GM18867 (cell line): ENCODE data around the gene ZSCAN18.

ENCODE experiments used
- ATAC-seq: cut with Tn5 transposase; IDR thresholded peaks from one replicate; pipeline ENCODE4 v1.9.1; 2021; ENCODE audit warnings: mild to moderate bottlenecking, moderate library complexity; ENCODE audit not compliant: unreplicated experiment

The ZSCAN18 gene

DNA sequence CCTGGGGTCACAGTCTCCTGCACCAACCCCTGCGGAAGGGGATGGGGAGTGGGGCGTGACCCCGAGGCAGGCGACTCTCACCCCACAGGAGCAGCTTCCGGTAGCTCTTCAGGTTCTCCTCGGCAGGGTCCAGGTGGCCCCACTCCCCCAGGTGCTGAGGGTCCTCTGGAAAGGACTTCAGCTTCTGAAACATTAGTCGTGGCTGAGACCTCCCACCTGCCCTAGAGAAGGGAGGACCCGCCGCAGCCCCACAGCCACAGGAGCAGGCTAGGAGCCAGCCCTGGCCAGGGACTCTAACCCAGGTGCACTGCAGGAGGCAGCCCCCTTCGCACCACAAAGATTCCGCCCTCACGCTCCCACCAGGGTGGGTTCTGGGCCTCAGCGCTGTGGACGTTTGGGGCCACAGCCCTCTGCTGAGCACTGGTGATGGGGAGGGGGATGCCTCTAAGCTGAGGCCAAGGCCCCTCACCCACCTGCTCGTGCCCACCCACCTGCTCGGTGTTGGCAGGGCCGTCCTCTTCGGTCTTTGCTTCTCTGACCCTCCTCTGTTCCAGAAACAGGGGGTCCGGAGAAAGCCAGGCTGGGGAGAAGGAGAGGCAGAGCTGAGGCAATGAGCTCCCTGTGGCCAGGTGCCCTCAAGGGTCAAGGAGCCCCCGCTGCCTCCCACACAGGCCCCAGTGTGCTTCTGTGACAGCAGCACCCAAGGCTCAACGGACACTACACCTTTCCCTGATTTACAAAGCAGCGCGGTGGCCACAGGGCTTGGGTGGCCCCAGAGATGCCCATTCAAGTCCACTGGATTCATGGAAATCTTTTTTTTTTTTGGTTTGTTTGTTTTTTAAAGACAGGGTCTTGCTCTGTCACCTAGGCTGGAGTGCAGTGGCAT, 11.0 kb downstream of the ZSCAN18 start:
- no peak for ATAC-seq

DNA sequence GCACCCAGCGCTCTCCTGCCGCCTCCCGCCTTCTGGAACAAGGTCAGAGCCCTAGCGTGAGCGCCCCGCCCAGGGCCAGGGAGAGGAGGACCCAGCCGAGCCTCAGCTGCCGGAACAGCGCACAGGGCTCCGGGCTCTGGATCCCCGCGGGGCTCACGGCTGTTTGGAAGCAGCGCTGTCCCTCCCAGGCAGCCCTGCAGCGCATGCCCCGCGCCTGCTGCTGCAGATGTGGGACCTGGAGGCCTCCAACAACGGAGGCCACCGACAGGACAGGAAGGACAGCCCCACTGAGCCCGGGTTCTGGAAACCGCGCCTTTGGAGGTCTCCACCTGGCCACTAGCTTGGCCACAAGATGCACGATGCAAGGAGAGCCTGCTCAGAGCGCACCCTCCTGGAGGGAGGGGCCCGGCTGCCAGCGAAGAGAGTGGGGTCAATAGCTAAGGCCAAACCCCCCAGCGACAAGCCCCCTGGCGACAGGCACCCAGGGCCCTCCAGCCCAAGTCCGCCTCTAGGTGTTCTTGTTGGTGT, 12.6 kb downstream of the ZSCAN18 start:
- no peak for ATAC-seq

DNA sequence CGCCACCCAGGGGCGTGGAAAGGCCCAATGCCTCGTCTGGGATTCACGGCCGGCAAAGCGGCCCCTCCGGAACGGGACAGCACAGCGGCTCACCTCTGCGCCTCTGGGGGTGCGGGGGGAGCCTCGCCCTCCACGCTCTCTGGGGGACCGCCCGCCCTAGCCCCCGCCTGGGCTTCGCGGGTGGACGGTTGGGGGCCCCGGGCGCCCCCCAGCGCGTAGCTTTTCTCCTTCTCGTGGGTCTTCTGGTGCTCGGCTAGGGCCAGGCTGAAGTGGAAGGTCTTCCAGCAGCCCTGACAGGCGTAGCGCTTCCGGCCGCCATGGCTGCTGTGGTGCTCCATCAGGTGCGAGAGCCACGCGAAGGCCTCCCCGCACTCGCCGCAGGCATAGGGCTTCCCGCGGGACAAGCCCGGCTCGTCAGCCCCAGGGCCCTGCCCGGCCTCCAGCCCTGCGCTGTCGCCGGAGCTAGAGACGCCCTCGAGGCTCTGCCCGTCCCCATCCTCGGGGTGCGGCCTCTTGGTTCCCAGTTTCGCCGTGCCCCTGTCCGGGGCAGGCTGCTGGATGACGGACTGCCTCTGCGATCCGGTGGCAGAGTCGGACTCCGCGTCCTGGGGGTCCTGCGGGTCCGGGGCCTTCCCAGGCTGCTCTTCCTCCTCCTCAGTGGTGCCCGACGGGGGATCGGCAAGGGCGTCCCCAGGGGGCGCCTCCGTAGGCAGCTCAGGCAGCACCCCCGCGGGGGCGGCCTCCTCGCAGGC, 13.3 kb downstream of the ZSCAN18 start:
- ATAC-seq = no peak

DNA sequence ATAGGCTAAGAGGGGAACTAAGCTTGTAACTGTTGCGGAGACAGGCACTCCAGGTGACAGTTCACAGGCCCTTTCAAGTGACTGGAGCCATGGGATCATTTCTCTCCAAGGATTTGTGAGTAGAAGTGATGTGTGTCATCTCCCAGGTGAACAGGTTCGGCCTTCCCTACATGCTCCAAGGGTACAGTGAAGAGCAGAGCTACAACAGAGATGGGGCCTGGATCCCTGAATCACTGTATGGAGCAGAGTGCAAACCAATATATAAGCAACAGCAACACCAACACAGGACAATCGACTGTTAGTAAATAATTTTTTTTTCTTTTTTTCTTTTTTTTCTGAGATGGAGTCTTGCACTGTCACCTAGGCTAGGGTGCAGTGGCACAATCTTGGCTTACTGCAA, 15.0 kb downstream of the ZSCAN18 start:
- ATAC-seq = no peak

DNA sequence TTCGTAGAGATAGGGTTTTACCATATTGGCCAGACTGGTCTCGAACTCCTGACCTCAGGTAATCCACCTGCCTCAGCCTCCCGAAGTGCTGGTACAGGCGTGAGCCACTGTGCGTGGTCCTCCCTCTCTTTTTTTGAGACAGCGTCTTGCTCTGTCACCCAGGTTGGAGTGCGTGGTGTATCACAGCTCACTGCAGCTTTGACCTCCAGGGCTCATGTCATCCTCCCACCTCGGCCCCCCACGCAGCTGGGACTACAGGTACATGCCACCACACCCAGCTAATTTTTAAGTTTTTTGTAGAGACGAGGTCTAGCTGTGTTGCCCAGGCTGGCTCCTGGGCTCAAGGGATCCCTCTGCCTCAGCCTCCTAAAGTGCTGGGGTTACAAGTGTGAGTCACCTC, 18.2 kb downstream of the ZSCAN18 start:
- ATAC-seq = no peak

DNA sequence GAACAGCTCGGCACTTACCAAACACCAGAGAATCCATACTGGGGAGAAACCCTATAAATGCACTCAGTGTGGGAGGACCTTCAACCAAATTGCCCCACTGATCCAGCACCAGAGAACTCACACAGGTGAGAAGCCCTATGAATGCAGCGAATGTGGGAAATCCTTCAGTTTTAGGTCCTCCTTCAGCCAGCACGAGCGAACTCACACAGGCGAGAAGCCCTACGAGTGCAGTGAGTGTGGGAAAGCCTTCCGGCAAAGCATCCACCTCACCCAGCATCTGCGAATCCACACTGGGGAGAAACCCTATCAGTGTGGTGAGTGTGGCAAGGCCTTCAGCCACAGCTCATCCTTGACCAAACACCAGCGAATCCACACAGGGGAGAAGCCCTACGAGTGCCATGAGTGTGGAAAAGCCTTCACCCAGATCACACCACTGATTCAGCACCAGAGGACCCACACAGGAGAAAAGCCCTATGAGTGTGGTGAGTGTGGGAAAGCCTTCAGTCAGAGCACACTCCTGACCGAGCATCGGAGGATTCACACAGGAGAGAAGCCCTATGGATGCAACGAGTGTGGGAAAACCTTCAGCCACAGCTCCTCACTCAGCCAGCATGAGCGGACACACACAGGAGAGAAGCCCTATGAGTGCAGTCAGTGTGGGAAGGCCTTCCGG, 30.7 kb downstream of the ZSCAN18 start:
- ATAC-seq = no peak

DNA sequence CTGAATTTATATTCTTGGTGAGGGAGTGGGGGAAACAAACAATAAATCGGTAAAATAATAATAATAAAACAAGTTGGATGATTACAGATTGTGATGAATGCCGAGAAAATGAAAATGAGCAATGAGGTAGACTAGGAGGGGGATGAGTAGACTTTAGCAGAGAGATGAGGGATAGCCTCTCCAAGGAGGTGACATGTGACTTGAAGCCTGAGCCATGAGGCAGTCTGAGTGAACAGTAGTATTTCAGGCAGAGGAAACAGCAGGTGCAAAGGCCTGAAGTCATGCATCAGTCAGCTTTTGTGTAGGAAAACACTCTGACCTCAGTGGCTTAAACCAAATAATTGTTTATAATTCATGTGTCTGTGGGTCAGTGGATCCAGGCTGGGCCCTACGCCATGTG, 34.3 kb downstream of the ZSCAN18 start:
- no peak for ATAC-seq

DNA sequence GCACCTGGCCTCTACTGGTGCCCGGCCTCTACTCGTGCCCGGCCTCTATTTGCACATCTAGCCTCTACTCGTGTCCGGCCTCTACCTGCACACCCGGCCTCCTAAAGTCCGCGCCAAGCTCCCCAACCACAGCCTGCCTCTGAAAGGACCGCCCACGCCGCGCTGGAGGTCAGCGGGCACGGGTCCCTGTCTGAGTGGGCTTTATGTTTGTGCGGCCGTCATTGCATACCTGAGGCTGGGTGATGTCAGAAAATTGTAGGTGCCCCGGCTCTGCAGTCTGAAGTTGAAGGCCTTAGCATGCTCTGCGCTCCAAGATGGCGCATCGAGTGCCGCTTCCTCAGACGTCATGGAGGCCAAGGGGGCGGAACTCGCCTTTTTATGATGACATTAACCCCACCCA, 37.8 kb downstream of the ZSCAN18 start:
- ATAC-seq = no peak

DNA sequence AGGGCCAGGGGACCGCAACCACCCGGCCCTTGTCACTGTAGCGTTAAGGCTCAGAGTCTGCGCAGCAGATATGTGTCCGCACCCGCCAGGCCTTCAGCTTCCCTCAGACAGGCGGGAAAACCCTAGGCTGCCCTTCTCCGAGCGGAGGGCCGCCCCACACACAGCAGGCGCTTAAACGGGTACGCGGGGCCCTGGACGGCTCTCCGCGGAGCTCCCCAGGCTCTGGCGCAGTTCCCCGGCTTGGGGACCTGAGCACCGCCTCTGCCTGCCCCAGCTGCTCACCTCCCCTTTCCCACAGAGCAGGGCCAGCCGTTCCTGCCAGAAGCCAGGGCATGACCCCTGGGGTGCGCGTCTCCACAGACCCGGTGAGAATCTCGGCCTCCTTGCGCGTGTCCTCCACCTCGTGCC, 38.4 kb downstream of the ZSCAN18 start:
- no peak for ATAC-seq

DNA sequence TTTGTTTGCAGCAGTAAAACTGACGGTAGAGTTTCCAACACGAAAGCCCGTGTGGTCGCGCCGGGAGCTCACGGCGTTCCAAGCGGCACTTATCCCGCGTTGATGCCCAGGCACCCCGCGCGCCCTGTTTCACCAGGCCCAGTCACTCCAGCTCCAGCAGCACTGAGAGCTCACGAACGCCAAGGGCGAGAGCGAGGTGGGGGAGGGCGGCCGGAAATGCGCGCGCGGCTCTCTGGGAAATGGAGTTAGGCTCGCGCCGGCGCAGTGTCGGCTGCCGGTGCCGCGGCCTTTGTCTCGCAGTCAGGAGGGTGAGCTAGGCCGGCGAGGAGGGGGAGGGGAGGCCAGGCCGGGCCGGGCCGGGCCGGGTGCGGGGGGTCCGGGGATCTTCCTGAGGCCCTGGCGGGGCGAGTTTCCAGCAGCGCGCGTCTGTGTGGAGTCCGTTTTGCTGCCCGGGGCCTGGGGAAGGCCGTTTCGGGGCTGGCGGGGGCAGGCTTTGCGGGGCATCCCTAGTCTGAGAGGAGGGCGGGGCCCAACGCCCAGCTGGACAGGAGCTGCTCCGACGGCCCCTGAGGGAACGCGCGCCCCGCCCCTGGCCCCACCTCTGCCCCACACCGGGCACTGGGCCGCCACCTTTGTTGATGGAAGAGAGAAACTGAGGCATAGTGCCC, 38.9 kb downstream of the ZSCAN18 start, which contains the start of gene ZNF135:
Gene ZNF135 (plus strand): TSS at position 280 of the 668 bp plus-strand sequence. CDS start 721 bp downstream, outside the sequence.
- ATAC-seq = no peak

DNA sequence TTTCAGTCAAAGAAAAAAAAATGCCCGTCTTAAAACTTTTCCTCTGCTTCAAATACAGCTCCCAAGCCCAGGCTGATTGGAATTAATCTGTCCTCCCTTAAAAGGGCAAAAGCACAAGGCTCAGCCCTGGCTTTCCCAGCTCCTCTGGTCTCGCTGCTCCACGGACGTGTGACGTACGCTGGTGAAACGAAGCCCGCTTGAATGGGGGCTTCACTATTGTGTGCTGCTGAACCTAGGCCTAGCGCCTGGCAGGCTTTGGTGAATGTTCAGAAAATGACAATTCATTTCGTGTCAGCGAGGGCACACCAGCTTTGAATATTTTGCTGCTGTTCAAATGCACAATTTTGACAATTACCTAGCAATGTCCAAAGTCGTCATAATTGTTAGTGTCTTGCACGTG, 39.6 kb downstream of the ZSCAN18 start:
- no peak for ATAC-seq

DNA sequence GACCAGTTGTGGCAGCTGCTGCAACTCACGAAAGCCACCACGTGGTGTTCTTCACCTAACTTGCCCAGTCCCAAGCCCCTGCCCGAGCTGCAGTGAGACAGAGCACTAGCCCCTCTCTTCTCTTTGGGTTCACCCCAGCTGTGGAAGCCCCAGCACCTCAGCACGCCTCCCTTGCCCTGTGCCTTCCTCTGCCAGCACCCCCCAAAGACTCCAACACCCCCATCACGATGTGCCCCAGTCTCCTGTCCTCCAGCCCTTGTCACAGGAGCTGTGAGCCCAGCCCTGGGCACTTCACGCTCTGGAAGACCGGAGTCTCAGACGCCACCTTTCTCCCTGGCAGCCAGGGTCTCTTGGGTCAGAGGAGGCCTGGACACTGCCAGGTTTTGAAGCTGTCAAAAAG, 41.2 kb downstream of the ZSCAN18 start:
- ATAC-seq = no peak

DNA sequence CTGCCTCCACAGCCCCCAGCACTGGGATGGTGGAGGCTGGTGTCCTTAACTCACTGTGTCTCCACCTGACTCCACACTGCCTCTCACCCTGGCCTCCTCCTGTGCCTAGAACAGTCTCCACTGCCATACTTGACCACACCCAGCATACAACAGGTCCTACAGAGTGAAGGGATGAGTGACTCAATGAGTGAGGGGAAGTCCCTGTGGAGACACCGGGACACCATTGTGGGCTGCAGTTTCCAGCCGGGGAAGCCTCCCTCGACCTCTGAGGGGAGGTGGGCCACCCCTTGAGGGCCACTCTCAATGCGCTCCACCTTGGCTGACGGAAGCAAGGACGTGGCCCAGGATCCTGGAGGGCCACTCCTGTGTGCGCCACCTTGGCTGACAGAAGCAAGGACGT, 41.8 kb downstream of the ZSCAN18 start:
- ATAC-seq = no peak

DNA sequence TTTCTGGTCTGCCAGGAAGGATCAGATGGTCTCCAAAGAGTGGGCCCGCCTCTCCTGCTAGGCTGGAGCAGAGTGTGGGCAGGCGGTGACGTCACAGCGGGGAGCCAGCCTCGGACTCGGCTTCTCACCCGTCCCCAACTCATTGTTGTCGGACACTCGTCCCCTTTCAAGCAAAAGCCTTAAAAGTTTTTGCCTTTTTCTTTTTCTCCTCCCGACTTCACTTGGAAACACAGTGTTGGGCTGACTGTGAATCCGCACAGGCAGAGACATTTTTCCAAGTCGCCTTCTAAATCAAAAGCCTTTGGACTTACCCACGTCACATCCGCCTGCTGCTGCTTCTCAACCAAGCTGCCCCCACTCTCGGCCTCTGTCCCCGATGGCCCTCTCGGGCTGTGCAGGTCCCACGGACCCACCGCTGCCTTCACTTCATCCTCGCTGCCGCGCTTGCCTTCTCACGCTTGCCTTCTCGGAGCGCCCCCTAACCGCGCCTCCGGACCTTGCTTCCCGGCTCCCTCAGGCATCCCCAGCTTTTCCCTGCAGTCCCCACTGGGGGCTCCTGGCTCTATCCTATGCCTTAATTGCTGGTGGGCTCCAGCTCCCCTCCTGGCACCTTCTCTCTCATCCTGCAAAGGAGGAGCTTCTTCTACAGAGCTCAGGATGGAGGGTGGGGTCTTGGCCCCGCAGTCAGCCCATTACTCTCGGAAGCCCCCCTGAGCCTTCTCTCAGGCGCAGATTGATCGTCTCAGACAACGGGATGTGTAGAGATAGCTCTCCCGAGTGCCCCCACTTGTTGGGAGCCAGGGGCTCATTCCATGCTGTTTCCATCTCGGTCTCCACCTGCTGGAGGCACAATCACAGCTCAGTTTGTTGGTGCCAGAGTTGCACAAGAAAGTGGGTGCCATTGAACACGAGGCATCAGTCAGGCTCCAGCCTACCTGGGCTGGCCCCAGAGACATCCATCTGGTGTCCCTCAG, 42.8 kb downstream of the ZSCAN18 start:
- no peak for ATAC-seq

DNA sequence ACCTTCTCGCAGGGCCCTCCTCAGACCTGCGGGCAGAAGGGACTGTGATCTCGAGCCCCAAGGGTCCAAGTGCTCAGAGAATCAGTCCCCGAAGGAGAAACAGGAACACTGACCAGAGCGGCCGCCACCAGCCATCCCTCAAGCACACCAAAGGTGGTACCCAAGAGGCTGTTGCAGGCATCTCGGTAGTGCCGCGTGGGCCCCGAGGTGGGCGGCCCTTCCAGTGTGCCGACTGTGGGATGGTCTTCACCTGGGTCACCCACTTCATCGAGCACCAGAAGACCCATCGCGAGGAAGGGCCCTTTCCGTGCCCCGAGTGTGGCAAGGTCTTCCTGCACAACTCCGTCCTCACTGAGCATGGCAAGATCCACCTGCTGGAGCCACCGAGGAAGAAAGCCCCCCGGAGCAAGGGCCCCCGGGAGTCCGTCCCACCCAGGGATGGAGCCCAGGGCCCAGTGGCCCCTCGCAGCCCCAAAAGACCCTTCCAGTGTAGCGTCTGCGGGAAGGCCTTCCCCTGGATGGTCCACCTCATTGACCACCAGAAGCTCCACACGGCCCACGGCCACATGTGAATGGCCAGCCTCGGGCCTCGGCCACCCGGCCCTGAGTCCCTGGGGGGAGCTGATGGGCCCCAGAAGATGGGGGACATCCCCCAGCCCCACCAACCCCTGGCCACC, 44.4 kb downstream of the ZSCAN18 start:
- no peak for ATAC-seq

DNA sequence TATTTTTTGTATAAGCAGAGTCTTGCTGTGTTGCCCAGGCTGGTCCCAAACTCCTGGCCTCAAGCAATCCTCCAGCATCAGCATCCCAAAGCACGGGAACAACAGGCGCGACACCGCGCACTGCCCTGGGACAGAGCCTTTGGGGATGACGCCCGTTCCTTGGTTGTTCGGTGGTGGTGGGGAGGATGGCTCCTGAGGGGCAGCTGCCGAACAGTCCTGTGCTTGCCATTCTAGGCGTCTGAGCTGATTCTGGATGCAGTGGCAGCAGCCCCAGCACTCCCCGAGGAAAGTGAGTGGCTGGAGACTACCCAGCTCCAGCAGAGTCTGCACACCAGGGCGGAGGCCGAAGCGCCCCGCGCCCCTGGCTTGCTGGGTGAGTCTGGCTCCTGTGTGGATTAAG, 45.8 kb downstream of the ZSCAN18 start:
- ATAC-seq = no peak

DNA sequence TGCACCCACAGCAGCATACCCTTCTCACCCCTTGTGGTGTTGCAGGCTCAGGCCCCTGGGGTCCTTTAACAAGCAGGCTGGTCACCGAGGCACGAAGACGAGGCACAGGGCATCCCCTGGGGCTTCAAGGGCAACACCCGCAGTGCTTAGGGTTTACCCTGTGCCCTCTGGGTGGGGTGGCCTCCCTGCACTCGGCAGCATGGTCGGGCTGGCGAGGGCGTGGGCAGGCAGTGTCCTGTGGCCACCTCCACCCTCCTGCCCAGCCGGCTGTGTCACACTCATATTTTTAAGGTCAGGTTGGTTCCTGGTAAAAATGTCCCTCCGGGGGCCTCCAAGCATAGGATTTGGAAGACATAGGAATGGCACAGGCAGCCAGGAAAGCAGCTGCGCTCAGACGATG, 50.4 kb downstream of the ZSCAN18 start:
- no peak for ATAC-seq

DNA sequence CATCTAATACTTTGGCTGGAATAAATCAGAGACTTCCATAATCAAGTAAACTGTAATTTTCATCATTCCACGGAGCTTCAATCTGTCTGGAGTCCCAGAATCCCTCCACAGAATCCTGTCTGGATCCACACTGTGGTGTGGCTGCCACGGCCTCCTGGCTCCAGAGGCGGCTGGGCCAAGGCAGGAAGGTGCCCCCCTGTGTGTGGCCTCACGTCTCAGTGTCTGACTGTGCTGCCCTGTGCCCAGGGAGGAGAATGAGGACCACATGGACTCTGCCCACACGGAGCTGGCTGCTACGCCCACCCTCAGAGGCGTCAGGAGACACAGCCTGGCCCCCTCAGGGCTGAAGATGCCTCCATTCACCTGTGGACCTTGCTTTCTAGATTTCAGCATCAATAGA, 51.2 kb downstream of the ZSCAN18 start:
- ATAC-seq = no peak

DNA sequence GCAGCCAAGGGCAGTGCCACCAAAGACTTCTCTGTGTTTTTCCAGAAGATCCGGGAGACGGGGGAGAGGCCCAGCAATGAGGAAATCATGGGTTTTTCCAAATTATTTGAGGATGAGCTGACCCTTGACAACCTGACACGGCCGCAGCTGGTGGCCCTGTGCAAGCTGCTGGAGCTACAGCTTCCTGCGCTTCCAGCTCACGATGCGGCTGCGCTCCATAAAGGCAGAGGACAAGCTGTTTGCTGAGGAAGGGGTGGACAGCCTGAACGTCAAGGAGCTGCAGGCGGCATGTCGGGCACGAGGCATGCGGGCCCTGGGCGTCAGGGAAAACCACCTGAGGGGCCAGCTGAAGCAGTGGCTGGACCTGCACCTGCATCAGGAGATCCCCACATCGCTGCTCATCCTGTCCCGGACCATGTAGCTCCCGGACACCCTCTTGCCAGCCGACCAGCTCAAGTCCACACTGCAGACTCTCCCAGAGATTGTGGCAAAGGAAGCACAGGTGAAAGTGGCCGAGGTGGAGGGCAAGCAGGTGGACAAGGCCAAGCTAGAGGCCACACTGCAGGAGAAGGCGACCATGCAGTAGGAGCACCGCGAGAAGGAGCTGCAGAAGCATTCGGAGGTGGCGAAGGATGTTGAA, 52.5 kb downstream of the ZSCAN18 start:
- no peak for ATAC-seq
